GM19395 (cell line): ENCODE results near the gene DNAJB8.

Source experiments
- ATAC-seq: cut with Tn5 transposase; IDR thresholded peaks from one replicate; pipeline ENCODE4 v1.9.1; 2021; ENCODE audit warnings: mild to moderate bottlenecking, moderate library complexity; ENCODE audit not compliant: unreplicated experiment

Gene DNAJB8

GRCh38 chr3:128495435-128495970 is 28.8 kb upstream of the DNAJB8 start:
- no peak for ATAC-seq

- ATAC-seq: no peak
These were observed 27.6 kb upstream of the DNAJB8 start for GRCh38 chr3:128494367-128494650.

GRCh38 chr3:128493570-128494366 is 27.1 kb upstream of the DNAJB8 start:
- ATAC-seq: no peak

GRCh38 chr3:128492671-128493569 is 26.2 kb upstream of the DNAJB8 start, which contains the start of gene GATA2:
Gene GATA2 (minus strand): TSS chr3:128493201. CDS start chr3:128487031, 6,170 bp downstream.
- ATAC-seq: no peak

GRCh38 chr3:128491941-128492670 is 25.4 kb upstream of the DNAJB8 start:
- ATAC-seq: no peak

GRCh38 chr3:128491691-128491940 is 24.9 kb upstream of the DNAJB8 start:
- ATAC-seq: no peak

GRCh38 chr3:128490915-128491690 is 24.4 kb upstream of the DNAJB8 start:
- ATAC-seq: no peak

- no peak for ATAC-seq
These were observed 23.9 kb upstream of the DNAJB8 start for GRCh38 chr3:128490650-128490914.

- no peak for ATAC-seq
These were observed 23.4 kb upstream of the DNAJB8 start for GRCh38 chr3:128489927-128490649.

GRCh38 chr3:128489674-128489926 is 22.9 kb upstream of the DNAJB8 start:
- ATAC-seq: no peak

GRCh38 chr3:128488991-128489673 is 22.4 kb upstream of the DNAJB8 start:
- ATAC-seq: no peak

GRCh38 chr3:128488636-128488990 is 21.9 kb upstream of the DNAJB8 start:
- no peak for ATAC-seq

- no peak for ATAC-seq
These were observed 21.3 kb upstream of the DNAJB8 start for GRCh38 chr3:128487813-128488635.

- no peak for ATAC-seq
These were observed 20.8 kb upstream of the DNAJB8 start for GRCh38 chr3:128487538-128487812.

- no peak for ATAC-seq
These were observed 20.2 kb upstream of the DNAJB8 start for GRCh38 chr3:128486681-128487537.

- ATAC-seq: no peak
These were observed 19.5 kb upstream of the DNAJB8 start for GRCh38 chr3:128486205-128486628.

- no peak for ATAC-seq
These were observed 18.9 kb upstream of the DNAJB8 start for GRCh38 chr3:128485282-128486204.
